Measurements from ENCODE around the gene ROR2. TPM values are rescaled to one million over a fixed set of nuclear protein-coding genes. Genes with fewer than 3 reads are reported as not detected.
A peak's percentile ranks its signal among the peaks of the same experiment; 100 is the strongest.

ROR2 gene
- total and polyA plus RNA-seq, 4 experiments from 2014 or later: 0.17 to 0.31 (median 0.29) TPM; not detected in 1

GRCh38 chr9:91885746-91886413 lies 64.1 kb downstream of the ROR2 start:
- Mint-ChIP-seq H3K36me3 (no peaks in the 10 kb centered on the region), H3K4me1 (no peaks in the 10 kb centered on the region), H3K4me3 (no peak overlapping the region), H3K27ac (no peak overlapping the region), H3K9me3 (no peaks in the 10 kb centered on the region), H3K27me3 (peaks cover 6 to 16% of the 10 kb centered on the region in 2 donors)
- no peak for DNase-seq
- H3K4me1 ChIP-seq (ENCODE audit: insufficient read depth, low read length): no peaks in the 10 kb centered on the region
- no peak overlapping the region for H3K4me3 ChIP-seq (ENCODE audit: low read length in 2 of 2)
- POLR2A ChIA-PET (ENCODE audit: partially characterized antibody): no interaction called here
- no peaks in the 10 kb centered on the region for H3K9me3 ChIP-seq (ENCODE audit: control insufficient read depth in 1 of 2, low read length in 2 of 2)
- no peaks in the 10 kb centered on the region for H3K27me3 ChIP-seq (ENCODE audit: insufficient read depth, low read length)
- H3K36me3 ChIP-seq (ENCODE audit: insufficient read depth, low read length): no peaks in the 10 kb centered on the region
- no peak overlapping the region for H3K27ac ChIP-seq (ENCODE audit: low read depth, low read length)
- CTCF ChIA-PET (ENCODE audit: partially characterized antibody): no interaction called here
- intact Hi-C loops (cut with micrococcal nuclease): no loop called here

GRCh38 chr9:91884696-91885687 lies 65.0 kb downstream of the ROR2 start:
- intact Hi-C loops (cut with micrococcal nuclease): no loop called here
- H3K4me3 Mint-ChIP-seq: no peak overlapping the region
- H3K36me3 Mint-ChIP-seq: no peaks in the 10 kb centered on the region
- no peak for DNase-seq
- no peaks in the 10 kb centered on the region for H3K9me3 Mint-ChIP-seq
- ChIA-PET POLR2A (ENCODE audit: partially characterized antibody) (no interaction called here), CTCF (ENCODE audit: partially characterized antibody) (no interaction called here)
- H3K27ac Mint-ChIP-seq: no peak overlapping the region
- H3K27me3 ChIP-seq (ENCODE audit: insufficient read depth, low read length): no peaks in the 10 kb centered on the region
- no peak overlapping the region for H3K4me3 ChIP-seq (ENCODE audit: low read length in 2 of 2)
- H3K4me1 ChIP-seq (ENCODE audit: insufficient read depth, low read length): no peaks in the 10 kb centered on the region
- no peaks in the 10 kb centered on the region for H3K36me3 ChIP-seq (ENCODE audit: insufficient read depth, low read length)
- no peaks in the 10 kb centered on the region for H3K9me3 ChIP-seq (ENCODE audit: control insufficient read depth in 1 of 2, low read length in 2 of 2)
- H3K27ac ChIP-seq (ENCODE audit: low read depth, low read length): no peak overlapping the region
- H3K27me3 Mint-ChIP-seq: peaks cover 6 to 16% of the 10 kb centered on the region in 2 donors
- H3K4me1 Mint-ChIP-seq: no peaks in the 10 kb centered on the region

- intact Hi-C loops (cut with micrococcal nuclease): no loop called here
- Mint-ChIP-seq H3K4me3 (no peak overlapping the region), H3K36me3 (no peaks in the 10 kb centered on the region), H3K9me3 (no peaks in the 10 kb centered on the region), H3K4me1 (no peaks in the 10 kb centered on the region), H3K27ac (no peak overlapping the region), H3K27me3 (peaks cover 6 to 16% of the 10 kb centered on the region in 2 donors)
- no peaks in the 10 kb centered on the region for H3K9me3 ChIP-seq (ENCODE audit: control insufficient read depth in 1 of 2, low read length in 2 of 2)
- no peaks in the 10 kb centered on the region for H3K36me3 ChIP-seq (ENCODE audit: insufficient read depth, low read length)
- ChIA-PET CTCF (ENCODE audit: partially characterized antibody) (no interaction called here), POLR2A (ENCODE audit: partially characterized antibody) (no interaction called here)
- H3K4me3 ChIP-seq (ENCODE audit: low read length in 2 of 2): no peak overlapping the region
- DNase-seq: no peak
- H3K27ac ChIP-seq (ENCODE audit: low read depth, low read length): no peak overlapping the region
- no peaks in the 10 kb centered on the region for H3K4me1 ChIP-seq (ENCODE audit: insufficient read depth, low read length)
- H3K27me3 ChIP-seq (ENCODE audit: insufficient read depth, low read length): no peaks in the 10 kb centered on the region
Measured at GRCh38 chr9:91884153-91884552, 65.9 kb downstream of the ROR2 start.

- H3K27me3 Mint-ChIP-seq: peaks cover 6 to 15% of the 10 kb centered on the region in 2 donors
- POLR2A ChIA-PET (ENCODE audit: partially characterized antibody): no interaction called here
Measured at GRCh38 chr9:91883503-91883902, 66.5 kb downstream of the ROR2 start.

GRCh38 chr9:91882627-91883026 lies 67.4 kb downstream of the ROR2 start:
- no peaks in the 10 kb centered on the region for H3K9me3 Mint-ChIP-seq
- no peaks in the 10 kb centered on the region for H3K36me3 ChIP-seq (ENCODE audit: insufficient read depth, low read length)
- no peak overlapping the region for H3K27ac ChIP-seq (ENCODE audit: low read depth, low read length)
- ChIA-PET POLR2A (ENCODE audit: partially characterized antibody) (no interaction called here), CTCF (ENCODE audit: partially characterized antibody) (interaction anchor here (0.5 kb wide), 1 partner anchor 145 kb away, joined by 3 read pairs; no protein-coding TSS in a partner anchor)
- H3K27me3 ChIP-seq (ENCODE audit: insufficient read depth, low read length): no peaks in the 10 kb centered on the region
- no peak overlapping the region for H3K4me3 Mint-ChIP-seq
- intact Hi-C loops (cut with micrococcal nuclease): loop anchor here (1.0 kb wide), 1 partner anchor 107 kb away; no protein-coding TSS in a partner anchor
- H3K27me3 Mint-ChIP-seq: peaks cover 6 to 9% of the 10 kb centered on the region in 2 donors
- H3K4me3 ChIP-seq (ENCODE audit: low read length in 2 of 2): no peak overlapping the region
- no peaks in the 10 kb centered on the region for H3K4me1 Mint-ChIP-seq
- peak in 1 of 5 donors; percentile 4 for DNase-seq
- H3K36me3 Mint-ChIP-seq: no peaks in the 10 kb centered on the region
- no peaks in the 10 kb centered on the region for H3K4me1 ChIP-seq (ENCODE audit: insufficient read depth, low read length)
- no peak overlapping the region for H3K27ac Mint-ChIP-seq
- H3K9me3 ChIP-seq (ENCODE audit: control insufficient read depth in 1 of 2, low read length in 2 of 2): no peaks in the 10 kb centered on the region

More at GRCh38 chr9:91883503-91883902, 66.5 kb downstream of the ROR2 start:
- no peak for DNase-seq
- H3K4me3 ChIP-seq (ENCODE audit: low read length in 2 of 2): no peak overlapping the region
- H3K36me3 Mint-ChIP-seq: no peaks in the 10 kb centered on the region
- no peak overlapping the region for H3K4me3 Mint-ChIP-seq
- H3K4me1 ChIP-seq (ENCODE audit: insufficient read depth, low read length): no peaks in the 10 kb centered on the region
- no peaks in the 10 kb centered on the region for H3K36me3 ChIP-seq (ENCODE audit: insufficient read depth, low read length)
- CTCF ChIA-PET (ENCODE audit: partially characterized antibody): no interaction called here
- H3K27ac Mint-ChIP-seq: no peak overlapping the region
- H3K9me3 ChIP-seq (ENCODE audit: control insufficient read depth in 1 of 2, low read length in 2 of 2): no peaks in the 10 kb centered on the region
- no peaks in the 10 kb centered on the region for H3K27me3 ChIP-seq (ENCODE audit: insufficient read depth, low read length)
- no peaks in the 10 kb centered on the region for H3K9me3 Mint-ChIP-seq
- intact Hi-C loops (cut with micrococcal nuclease): no loop called here
- H3K4me1 Mint-ChIP-seq: no peaks in the 10 kb centered on the region
- H3K27ac ChIP-seq (ENCODE audit: low read depth, low read length): no peak overlapping the region

- no peak overlapping the region for H3K27ac Mint-ChIP-seq
- peaks cover 6 to 8% of the 10 kb centered on the region in 2 donors for H3K27me3 Mint-ChIP-seq
- no peak overlapping the region for H3K4me3 ChIP-seq (ENCODE audit: low read length in 2 of 2)
- no peaks in the 10 kb centered on the region for H3K9me3 Mint-ChIP-seq
- H3K4me1 Mint-ChIP-seq: no peaks in the 10 kb centered on the region
- H3K4me3 Mint-ChIP-seq: no peak overlapping the region
- H3K36me3 ChIP-seq (ENCODE audit: insufficient read depth, low read length): no peaks in the 10 kb centered on the region
- DNase-seq: no peak
- H3K27me3 ChIP-seq (ENCODE audit: insufficient read depth, low read length): no peaks in the 10 kb centered on the region
- no peaks in the 10 kb centered on the region for H3K36me3 Mint-ChIP-seq
- no peaks in the 10 kb centered on the region for H3K4me1 ChIP-seq (ENCODE audit: insufficient read depth, low read length)
- intact Hi-C loops (cut with micrococcal nuclease): no loop called here
- POLR2A ChIA-PET (ENCODE audit: partially characterized antibody): no interaction called here
- H3K27ac ChIP-seq (ENCODE audit: low read depth, low read length): no peak overlapping the region
- CTCF ChIA-PET (ENCODE audit: partially characterized antibody): interaction anchor here (0.9 kb wide), 1 partner anchor 75 kb away, joined by 3 read pairs; no protein-coding TSS in a partner anchor
- H3K9me3 ChIP-seq (ENCODE audit: control insufficient read depth in 1 of 2, low read length in 2 of 2): no peaks in the 10 kb centered on the region
Measured at GRCh38 chr9:91880378-91880972, 69.6 kb downstream of the ROR2 start.

GRCh38 chr9:91879231-91879630 lies 70.8 kb downstream of the ROR2 start:
- Mint-ChIP-seq H3K9me3 (no peaks in the 10 kb centered on the region), H3K4me1 (no peaks in the 10 kb centered on the region), H3K27ac (no peak overlapping the region), H3K36me3 (no peaks in the 10 kb centered on the region), H3K4me3 (no peak overlapping the region), H3K27me3 (peaks cover 7 to 8% of the 10 kb centered on the region in 2 donors)
- Histone ChIP-seq H3K27me3 (ENCODE audit: insufficient read depth, low read length) (no peaks in the 10 kb centered on the region), H3K27ac (ENCODE audit: low read depth, low read length) (no peak overlapping the region), H3K4me3 (ENCODE audit: low read length in 2 of 2) (no peak overlapping the region), H3K4me1 (ENCODE audit: insufficient read depth, low read length) (no peaks in the 10 kb centered on the region), H3K36me3 (ENCODE audit: insufficient read depth, low read length) (no peaks in the 10 kb centered on the region), H3K9me3 (ENCODE audit: control insufficient read depth in 1 of 2, low read length in 2 of 2) (no peaks in the 10 kb centered on the region)
- ChIA-PET POLR2A (ENCODE audit: partially characterized antibody) (no interaction called here), CTCF (ENCODE audit: partially characterized antibody) (interaction anchor here (0.9 kb wide), 1 partner anchor 76 kb away, joined by 3 read pairs; no protein-coding TSS in a partner anchor)
- no peak for DNase-seq
- intact Hi-C loops (cut with micrococcal nuclease): no loop called here
